NCI-H1092 (cell line): Measurements from ENCODE around the gene PPIL6.

Experiments used
- DNase-seq: peaks from one replicate; lab custom pipeline; 2025; lab: John Stamatoyannopoulos, UW

Gene PPIL6

GRCh38 chr6:109440331-109441068, at the start of gene PPIL6, which contains the start of gene SMPD2:
TSS of gene PPIL6 (minus strand) at chr6:109440628. CDS start at chr6:109440590, 38 bp downstream.
TSS of gene SMPD2 (plus strand) at chr6:109440724. CDS start at chr6:109441122, 398 bp downstream.
- DNase-seq, result peak; percentile 70

GRCh38 chr6:109488001-109488400, 47.6 kb upstream of the PPIL6 start:
- DNase-seq, result no peak

GRCh38 chr6:109486068-109486467, 45.6 kb upstream of the PPIL6 start:
- DNase-seq, result no peak

GRCh38 chr6:109485266-109485935, 45.0 kb upstream of the PPIL6 start:
- no peak for DNase-seq

GRCh38 chr6:109484122-109484521, 43.7 kb upstream of the PPIL6 start:
- DNase-seq, result no peak

- no peak for DNase-seq
Measured at GRCh38 chr6:109483735-109484057, 43.3 kb upstream of the PPIL6 start.

GRCh38 chr6:109482905-109483734, 42.7 kb upstream of the PPIL6 start, which contains the start of gene ZBTB24:
TSS of gene ZBTB24 (minus strand) at chr6:109483219. CDS start at chr6:109482026, 1,193 bp downstream.
- DNase-seq, result peak; percentile 70

- no peak for DNase-seq
Measured at GRCh38 chr6:109480993-109481480, 40.6 kb upstream of the PPIL6 start.

GRCh38 chr6:109478841-109479624, 38.6 kb upstream of the PPIL6 start:
- DNase-seq, result no peak

- DNase-seq, result no peak
Measured at GRCh38 chr6:109478222-109478805, 37.9 kb upstream of the PPIL6 start.

GRCh38 chr6:109477725-109478124, 37.3 kb upstream of the PPIL6 start:
- no peak for DNase-seq

GRCh38 chr6:109477184-109477583, 36.8 kb upstream of the PPIL6 start:
- no peak for DNase-seq

- no peak for DNase-seq
Measured at GRCh38 chr6:109475625-109476024, 35.2 kb upstream of the PPIL6 start.

GRCh38 chr6:109474995-109475394, 34.6 kb upstream of the PPIL6 start:
- DNase-seq, result no peak

- no peak for DNase-seq
Measured at GRCh38 chr6:109473120-109473519, 32.7 kb upstream of the PPIL6 start.

GRCh38 chr6:109472132-109472995, 31.9 kb upstream of the PPIL6 start:
- DNase-seq, result no peak

GRCh38 chr6:109471105-109471810, 30.8 kb upstream of the PPIL6 start:
- DNase-seq, result no peak

- no peak for DNase-seq
Measured at GRCh38 chr6:109469591-109470189, 29.3 kb upstream of the PPIL6 start.

GRCh38 chr6:109467696-109468095, 27.3 kb upstream of the PPIL6 start:
- DNase-seq, result no peak
